Stimulated activated CD8-positive, alpha-beta memory T cell treated with anti-CD3 and anti-CD28 coated beads, Interleukin-12 subunit alpha, Interleukin-12 subunit beta, amount 100 ng/mL, for 1 hour (primary cell): Measurements from ENCODE around the gene OSBP2.

ENCODE experiments used
- DNase-seq: peaks from one replicate; pipeline ENCODE4 v3.0.0-alpha.2; 2020; ENCODE audit warnings: low read depth

OSBP2 gene

GRCh38 chr22:30881361-30882183 is 186.9 kb downstream of the OSBP2 start:
- no peak for DNase-seq

DNA sequence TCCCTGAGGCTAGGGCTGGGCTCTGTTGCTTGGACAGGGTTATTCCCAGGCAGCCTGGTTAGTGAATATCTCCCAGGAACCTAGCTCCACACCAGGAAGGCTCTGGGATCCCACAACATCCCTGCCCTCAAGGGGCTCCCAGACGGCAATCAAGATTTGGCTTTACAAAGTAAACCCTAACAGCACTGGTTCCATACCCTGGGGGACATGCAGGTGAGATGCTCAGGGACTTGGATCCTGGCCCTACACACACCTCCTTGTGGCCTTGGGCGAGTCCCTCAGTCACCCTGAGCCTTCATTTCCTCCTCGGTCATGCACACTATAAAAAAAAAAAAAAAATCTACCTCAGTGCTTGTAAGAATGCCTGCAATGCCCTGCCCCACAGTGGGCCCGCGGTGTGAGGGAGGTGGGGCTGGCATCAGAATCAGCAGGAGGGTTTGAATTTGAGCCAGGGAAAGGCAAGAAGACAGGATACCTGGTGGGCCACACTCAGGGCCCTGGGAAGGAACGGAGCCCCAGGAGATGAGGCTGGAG is 187.6 kb downstream of the OSBP2 start:
- no peak for DNase-seq

DNA sequence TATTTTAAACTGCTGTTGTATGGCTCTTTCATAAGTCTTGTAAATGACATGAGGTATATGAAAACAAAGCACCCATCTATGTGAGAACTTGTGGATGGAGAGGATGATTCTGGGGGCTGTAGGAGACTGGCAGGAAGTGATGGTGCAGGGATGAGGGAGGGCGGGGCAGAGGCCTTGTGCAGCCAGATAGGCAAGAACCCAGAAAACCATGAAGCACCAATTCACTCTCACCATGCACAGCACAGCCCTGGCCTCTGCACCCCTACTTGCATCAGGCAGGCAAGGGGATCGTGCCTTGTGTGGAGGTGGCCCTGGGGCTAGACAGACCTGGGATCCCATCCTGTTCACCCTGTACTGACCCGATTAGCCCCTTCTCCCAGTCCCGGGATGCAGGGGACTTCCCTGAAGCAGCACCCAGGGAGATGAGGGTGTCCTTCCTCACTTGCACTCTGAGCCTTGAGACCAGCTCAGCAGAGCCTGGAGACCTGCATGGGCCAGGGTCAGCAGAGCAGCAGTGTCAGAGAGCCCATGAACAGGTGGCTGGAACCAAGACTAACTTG is 188.4 kb downstream of the OSBP2 start:
- no peak for DNase-seq

DNA sequence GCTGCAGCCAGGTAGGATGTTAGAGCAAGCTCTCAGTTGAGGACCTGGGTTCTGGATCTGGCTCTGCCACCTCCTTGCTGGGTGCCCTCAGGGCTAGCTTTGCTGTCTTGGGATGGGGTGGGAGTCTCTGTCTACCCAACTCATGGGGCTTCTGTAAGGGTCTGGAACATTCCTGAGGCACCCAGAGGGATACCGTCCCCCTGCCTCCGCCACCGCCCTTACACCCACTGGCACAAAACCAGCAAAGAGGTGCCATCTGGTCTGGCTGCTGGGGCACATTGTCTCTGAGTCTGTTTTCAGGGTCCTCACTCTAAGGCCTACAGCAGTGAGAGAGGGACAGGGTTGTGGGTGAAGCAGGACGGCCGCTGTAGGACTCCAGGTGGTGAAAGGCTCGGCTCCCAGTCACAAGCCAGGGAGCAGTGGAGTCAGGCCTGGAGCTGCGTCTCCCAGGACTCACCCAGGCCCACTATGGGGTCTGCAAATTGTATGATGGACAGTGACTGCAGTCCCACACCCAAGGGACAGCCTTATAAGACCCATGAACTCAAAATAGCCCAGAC is 189.0 kb downstream of the OSBP2 start:
- no peak for DNase-seq

DNA sequence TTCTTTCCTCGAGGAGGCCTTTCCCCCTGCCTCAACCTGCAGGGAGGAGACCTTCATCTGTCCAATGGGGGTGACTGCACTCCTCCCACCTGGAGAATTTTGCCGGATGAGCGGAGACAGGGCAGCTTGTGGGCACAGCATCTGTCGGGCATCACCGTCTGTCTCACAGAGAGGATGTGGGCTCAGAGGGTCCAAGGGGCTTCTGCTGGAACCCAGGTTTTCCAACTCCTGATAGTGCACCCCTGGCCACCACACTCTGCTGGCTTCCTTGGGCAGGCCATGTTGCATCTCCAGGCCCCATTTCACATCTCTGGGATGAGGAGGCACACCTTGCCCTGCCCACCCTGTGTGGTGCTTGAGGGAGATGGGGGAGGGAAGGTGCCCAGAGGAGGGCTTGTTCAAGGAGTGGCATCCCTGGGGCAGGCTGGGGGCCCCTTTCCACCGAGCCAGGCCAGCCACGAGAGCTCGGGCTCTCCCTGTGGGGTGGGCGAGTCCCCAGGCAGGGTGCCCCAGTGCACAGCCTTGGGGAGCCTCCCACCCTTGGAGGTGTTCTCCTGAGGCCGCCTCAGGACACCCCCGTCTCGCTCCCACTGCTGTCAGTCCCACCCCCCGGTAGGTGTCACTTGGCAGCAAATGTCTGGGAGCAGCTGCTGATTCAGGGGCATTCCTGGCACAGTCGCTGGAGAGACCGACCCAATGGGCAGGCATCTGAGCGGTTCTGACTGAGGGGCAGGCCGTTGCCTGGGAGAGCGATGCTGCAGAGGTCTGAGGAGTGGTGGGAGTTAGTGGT is 189.7 kb downstream of the OSBP2 start:
- no peak for DNase-seq

GRCh38 chr22:30885001-30885366 is 190.3 kb downstream of the OSBP2 start:
- no peak for DNase-seq

DNA sequence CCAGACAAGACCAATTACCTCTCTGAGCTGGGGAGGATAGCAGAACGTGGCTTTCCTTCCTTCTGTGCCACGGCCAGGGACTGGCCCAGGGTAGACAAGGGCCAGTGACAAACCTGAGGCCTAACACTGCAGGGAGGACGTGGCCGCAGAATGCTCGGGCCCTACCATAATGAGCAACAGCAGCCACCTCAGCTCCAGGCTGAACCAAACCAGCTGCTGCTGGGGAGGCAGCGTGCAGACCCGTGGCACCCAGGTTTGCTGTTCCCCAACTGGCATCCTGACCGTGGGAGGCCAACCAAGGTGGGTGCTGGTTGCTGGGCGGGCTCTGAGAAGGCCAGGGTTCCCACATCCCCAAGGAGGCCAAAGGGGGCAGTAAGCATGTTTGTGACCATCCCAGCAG is 190.9 kb downstream of the OSBP2 start:
- DNase-seq: no peak

- DNase-seq: no peak
Measured at GRCh38 chr22:30887453-30887852, 192.8 kb downstream of the OSBP2 start.

DNA sequence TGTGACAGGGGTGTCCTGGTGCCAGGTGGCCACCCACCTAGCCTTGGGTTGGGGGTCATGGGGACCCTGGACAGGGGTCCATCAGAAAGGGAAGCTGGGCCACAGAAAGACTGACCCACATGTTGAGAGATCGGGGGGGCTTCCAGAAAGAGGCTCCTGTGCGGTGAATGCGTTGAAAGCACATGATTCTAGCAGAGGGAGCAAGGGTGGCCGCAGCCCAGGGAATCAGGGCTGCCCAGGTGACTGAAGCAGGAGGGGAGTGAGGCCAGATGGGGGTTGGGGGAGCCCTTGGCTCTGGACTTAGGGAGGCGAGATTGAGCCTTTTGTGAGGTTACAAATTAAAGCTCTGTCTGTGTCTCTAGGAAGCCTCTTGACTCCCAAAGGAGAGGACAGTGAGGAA is 193.2 kb downstream of the OSBP2 start:
- no peak for DNase-seq

DNA sequence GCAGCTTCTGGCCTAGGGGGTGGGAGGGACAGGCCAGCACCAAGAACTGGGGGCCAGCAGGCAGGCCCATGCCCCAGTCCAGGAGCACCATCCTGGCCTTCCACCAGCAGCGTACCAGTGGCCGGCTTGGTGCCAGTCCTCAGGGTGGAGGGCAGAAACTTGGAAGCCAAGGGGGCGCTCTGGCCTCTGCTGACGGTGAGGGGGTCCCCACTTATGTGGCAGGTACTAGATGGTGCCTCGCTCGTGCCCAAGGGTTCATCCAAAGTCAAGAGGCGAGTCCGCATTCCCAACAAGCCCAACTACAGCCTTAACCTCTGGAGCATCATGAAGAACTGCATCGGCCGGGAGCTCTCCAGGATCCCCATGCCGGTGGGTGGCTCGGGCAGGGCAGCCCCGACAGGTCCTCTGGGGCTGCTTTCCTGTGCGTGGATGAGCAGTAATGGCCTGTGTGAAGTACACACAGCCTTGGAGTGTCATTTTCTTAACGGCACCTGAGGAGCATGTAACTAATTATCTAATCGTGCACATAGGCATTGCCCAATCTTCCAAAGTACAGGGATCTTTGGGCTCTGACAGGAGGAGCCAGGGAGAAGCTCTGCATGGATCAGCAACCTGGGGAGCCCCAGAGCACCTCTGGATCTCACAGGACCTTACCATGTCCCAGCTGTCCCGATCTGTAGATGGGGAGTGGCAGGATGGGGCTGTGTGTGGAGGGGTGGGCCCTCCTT is 194.8 kb downstream of the OSBP2 start:
- no peak for DNase-seq

- DNase-seq: no peak
Measured at GRCh38 chr22:30889996-30890480, 195.4 kb downstream of the OSBP2 start.

- DNase-seq: no peak
Measured at GRCh38 chr22:30890686-30891442, 196.2 kb downstream of the OSBP2 start.

- DNase-seq: no peak
Measured at GRCh38 chr22:30891443-30891755, 196.7 kb downstream of the OSBP2 start.

GRCh38 chr22:30891781-30892180 is 197.1 kb downstream of the OSBP2 start:
- DNase-seq: no peak

DNA sequence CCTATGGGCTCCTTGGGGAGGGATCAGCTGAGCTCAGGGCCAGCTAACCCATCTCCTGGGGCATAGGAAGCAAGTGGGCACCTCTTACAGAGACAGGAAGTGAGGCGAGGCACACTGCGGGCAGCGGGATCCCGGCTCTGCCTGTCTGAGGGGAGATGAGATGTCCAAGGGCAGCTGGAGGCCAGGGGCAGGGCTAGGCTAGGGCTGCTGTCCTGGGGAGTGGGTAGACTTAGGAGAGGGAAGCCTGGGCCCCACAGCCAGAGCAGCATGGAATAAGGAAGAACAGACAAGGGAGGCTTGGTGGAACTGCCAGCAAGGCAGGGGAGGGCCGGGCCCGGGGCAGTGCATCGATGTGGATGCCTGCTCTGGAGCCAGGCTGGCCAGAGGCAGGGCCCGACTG is 197.6 kb downstream of the OSBP2 start:
- DNase-seq: no peak

- no peak for DNase-seq
Measured at GRCh38 chr22:30892731-30893221, 198.1 kb downstream of the OSBP2 start.

DNA sequence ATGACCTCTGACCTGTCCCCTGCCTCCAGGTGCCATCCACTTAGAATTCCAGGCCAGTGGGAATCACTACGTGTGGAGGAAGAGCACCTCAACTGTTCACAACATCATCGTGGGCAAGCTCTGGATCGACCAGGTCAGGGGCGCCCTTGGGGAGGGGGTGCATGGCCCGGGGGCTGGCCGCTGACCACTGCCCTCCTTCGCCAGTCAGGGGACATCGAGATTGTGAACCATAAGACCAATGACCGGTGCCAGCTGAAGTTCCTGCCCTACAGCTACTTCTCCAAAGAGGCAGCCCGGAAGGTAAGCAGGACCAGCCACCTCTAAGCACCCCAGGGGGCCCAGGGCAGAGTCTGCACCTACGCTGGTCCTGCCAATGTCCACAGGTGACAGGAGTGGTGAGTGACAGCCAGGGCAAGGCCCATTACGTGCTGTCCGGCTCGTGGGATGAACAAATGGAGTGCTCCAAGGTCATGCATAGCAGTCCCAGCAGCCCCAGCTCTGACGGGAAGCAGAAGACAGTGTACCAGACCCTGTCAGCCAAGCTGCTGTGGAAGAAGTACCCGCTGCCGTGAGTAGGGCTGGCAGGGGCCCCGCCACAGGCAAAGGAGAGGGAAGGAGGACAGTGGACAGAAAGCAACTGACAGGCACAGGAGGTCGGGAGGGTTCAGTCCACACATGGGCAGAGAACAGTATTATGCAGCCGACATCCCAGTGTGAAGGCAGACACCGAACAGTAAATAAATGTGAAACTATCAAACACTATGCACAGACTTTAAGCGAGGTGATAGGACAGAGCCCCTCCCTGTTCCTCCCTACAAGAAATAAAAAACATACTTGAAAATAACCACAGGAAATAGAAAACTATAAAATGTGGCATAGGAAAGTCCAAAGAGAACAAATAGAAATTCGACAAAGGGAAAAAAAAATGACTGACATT is 199.0 kb downstream of the OSBP2 start:
- DNase-seq: no peak

- no peak for DNase-seq
Measured at GRCh38 chr22:30894371-30894740, 199.7 kb downstream of the OSBP2 start.

- no peak for DNase-seq
Measured at GRCh38 chr22:30902496-30903357, 208.1 kb downstream of the OSBP2 start.
